ENCODE data around the gene QDPR.

QDPR gene

DNA sequence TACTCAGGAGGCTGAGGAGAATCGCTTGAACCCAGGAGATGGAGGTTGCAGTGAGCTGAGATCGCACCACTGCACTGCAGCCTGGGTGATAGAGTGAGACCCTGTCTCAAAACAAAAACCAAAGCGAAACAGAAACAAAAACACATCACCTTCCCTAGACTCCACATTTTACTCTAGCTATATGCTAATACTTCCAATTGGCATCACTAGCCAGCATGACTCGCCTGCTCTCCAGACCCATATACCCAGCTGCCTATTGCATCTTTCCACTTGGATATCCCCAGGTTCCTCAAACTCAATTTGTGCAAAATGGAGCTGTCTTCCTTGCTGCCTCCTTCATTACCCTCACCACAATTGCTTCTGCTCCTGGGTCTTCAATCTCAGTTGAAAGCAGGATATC lies 42.7 kb upstream of the QDPR start (continued):
- TF ChIP-seq ISL1 (CRISPR knock-in tag; IDR thresholded peaks at IDR 0.05) (no peak), ZNF70 (CRISPR knock-in tag; IDR thresholded peaks at IDR 0.05) (no peak), ZNF565 (CRISPR knock-in tag; conservative IDR thresholded peaks at IDR 0.05; ENCODE audit: low read depth) (no peak)

GRCh38 chr4:17552427-17552826 lies 40.5 kb upstream of the QDPR start:
- no peak for ATAC-seq
- TF ChIP-seq CREB5 (CRISPR knock-in tag; IDR thresholded peaks at IDR 0.05; ENCODE audit: low read depth) = no peak
- TF ChIP-seq CSDC2 (CRISPR knock-in tag; IDR thresholded peaks at IDR 0.05) = no peak
- TF ChIP-seq BACH2 (CRISPR knock-in tag; IDR thresholded peaks at IDR 0.05; ENCODE audit: borderline replicate concordance) = no peak

- ATAC-seq = no peak
- TF ChIP-seq ARNTL (CRISPR knock-in tag; IDR thresholded peaks at IDR 0.05; ENCODE audit: borderline replicate concordance, low read depth) = no peak
- no peak for TF ChIP-seq ZNF565 (CRISPR knock-in tag; conservative IDR thresholded peaks at IDR 0.05; ENCODE audit: low read depth)
- no peak for TF ChIP-seq SNAI2 (CRISPR knock-in tag; IDR thresholded peaks at IDR 0.05)
- no peak for TF ChIP-seq PPARA (CRISPR knock-in tag; IDR thresholded peaks at IDR 0.05; ENCODE audit: borderline replicate concordance)
- TF ChIP-seq ZFP3 (CRISPR knock-in tag; IDR thresholded peaks at IDR 0.05) = no peak
- no peak for TF ChIP-seq ZC3H10 (CRISPR knock-in tag; IDR thresholded peaks at IDR 0.05)
- no peak for TF ChIP-seq CREB5 (CRISPR knock-in tag; IDR thresholded peaks at IDR 0.05; ENCODE audit: low read depth)
- TF ChIP-seq CSDC2 (CRISPR knock-in tag; IDR thresholded peaks at IDR 0.05) = no peak
- TF ChIP-seq GLIS3 (CRISPR knock-in tag; IDR thresholded peaks at IDR 0.05) = no peak
- no peak for TF ChIP-seq ESRRG (CRISPR knock-in tag; IDR thresholded peaks at IDR 0.05)
- TF ChIP-seq TCF4 (CRISPR knock-in tag; IDR thresholded peaks at IDR 0.05; ENCODE audit: borderline replicate concordance) = no peak
- TF ChIP-seq ZNF8 (CRISPR knock-in tag; IDR thresholded peaks at IDR 0.05) = no peak
- no peak for TF ChIP-seq ISL1 (CRISPR knock-in tag; IDR thresholded peaks at IDR 0.05)
- TF ChIP-seq, protein P1, sequence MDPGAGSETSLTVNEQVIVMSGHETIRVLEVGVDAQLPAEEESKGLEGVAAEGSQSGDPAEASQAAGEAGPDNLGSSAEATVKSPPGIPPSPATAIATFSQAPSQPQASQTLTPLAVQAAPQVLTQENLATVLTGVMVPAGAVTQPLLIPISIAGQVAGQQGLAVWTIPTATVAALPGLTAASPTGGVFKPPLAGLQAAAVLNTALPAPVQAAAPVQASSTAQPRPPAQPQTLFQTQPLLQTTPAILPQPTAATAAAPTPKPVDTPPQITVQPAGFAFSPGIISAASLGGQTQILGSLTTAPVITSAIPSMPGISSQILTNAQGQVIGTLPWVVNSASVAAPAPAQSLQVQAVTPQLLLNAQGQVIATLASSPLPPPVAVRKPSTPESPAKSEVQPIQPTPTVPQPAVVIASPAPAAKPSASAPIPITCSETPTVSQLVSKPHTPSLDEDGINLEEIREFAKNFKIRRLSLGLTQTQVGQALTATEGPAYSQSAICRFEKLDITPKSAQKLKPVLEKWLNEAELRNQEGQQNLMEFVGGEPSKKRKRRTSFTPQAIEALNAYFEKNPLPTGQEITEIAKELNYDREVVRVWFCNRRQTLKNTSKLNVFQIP (CRISPR knock-in tag; IDR thresholded peaks at IDR 0.05; ENCODE audit: borderline replicate concordance, low read depth) = no peak
- TF ChIP-seq, protein P2, sequence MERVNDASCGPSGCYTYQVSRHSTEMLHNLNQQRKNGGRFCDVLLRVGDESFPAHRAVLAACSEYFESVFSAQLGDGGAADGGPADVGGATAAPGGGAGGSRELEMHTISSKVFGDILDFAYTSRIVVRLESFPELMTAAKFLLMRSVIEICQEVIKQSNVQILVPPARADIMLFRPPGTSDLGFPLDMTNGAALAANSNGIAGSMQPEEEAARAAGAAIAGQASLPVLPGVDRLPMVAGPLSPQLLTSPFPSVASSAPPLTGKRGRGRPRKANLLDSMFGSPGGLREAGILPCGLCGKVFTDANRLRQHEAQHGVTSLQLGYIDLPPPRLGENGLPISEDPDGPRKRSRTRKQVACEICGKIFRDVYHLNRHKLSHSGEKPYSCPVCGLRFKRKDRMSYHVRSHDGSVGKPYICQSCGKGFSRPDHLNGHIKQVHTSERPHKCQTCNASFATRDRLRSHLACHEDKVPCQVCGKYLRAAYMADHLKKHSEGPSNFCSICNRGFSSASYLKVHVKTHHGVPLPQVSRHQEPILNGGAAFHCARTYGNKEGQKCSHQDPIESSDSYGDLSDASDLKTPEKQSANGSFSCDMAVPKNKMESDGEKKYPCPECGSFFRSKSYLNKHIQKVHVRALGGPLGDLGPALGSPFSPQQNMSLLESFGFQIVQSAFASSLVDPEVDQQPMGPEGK (CRISPR knock-in tag; IDR thresholded peaks at IDR 0.05; ENCODE audit: borderline replicate concordance) = no peak
Measured at GRCh38 chr4:17550549-17550948, 38.7 kb upstream of the QDPR start.

DNA sequence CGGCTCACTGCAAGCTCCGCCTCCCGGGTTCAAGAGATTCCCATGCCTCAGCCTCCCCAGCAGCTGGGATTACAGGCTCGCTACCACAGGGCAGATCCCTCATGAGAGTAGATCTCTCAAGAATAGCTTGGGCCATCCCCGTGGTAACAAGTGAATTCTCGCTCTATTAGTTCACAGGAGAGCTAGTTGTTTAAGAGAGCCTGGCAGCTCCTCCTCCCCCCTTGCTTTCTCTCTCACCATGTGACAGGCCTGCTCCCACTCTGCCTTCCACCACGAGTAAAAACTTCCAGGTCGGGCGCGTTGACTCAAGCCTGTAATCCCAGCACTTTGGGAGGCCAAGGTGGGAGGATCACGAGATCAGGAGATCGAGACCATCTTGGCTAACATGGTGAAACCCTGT lies 34.8 kb upstream of the QDPR start:
- TF ChIP-seq ARNTL (CRISPR knock-in tag; IDR thresholded peaks at IDR 0.05; ENCODE audit: borderline replicate concordance, low read depth) (no peak), GLIS3 (CRISPR knock-in tag; IDR thresholded peaks at IDR 0.05) (no peak), SNAI2 (CRISPR knock-in tag; IDR thresholded peaks at IDR 0.05) (no peak), ZNF565 (CRISPR knock-in tag; conservative IDR thresholded peaks at IDR 0.05; ENCODE audit: low read depth) (no peak), CSDC2 (CRISPR knock-in tag; IDR thresholded peaks at IDR 0.05) (no peak), OSR1 (CRISPR knock-in tag; IDR thresholded peaks at IDR 0.05) (no peak), ISL1 (CRISPR knock-in tag; IDR thresholded peaks at IDR 0.05) (no peak), BACH2 (CRISPR knock-in tag; IDR thresholded peaks at IDR 0.05; ENCODE audit: borderline replicate concordance) (no peak), ZFP30 (CRISPR knock-in tag; IDR thresholded peaks at IDR 0.05) (no peak), TOX (CRISPR knock-in tag; IDR thresholded peaks at IDR 0.05; ENCODE audit: borderline replicate concordance) (no peak), ZFP3 (CRISPR knock-in tag; IDR thresholded peaks at IDR 0.05) (no peak), CREB5 (CRISPR knock-in tag; IDR thresholded peaks at IDR 0.05; ENCODE audit: low read depth) (no peak), CSRNP3 (CRISPR knock-in tag; IDR thresholded peaks at IDR 0.05) (no peak), ZNF70 (CRISPR knock-in tag; IDR thresholded peaks at IDR 0.05) (no peak)
- TF ChIP-seq, protein P2 (CRISPR knock-in tag; IDR thresholded peaks at IDR 0.05; ENCODE audit: borderline replicate concordance) = no peak
- TF ChIP-seq, protein P1 (CRISPR knock-in tag; IDR thresholded peaks at IDR 0.05; ENCODE audit: borderline replicate concordance, low read depth) = no peak
- no peak for ATAC-seq
